HEK293 (cell line): ENCODE results near the gene BLTP3A.

ENCODE experiments used
- CTCF ChIA-PET: fragments of 350-600 bp; formaldehyde crosslinking; extraction: SDS; loops from one replicate; lab custom pipeline; 2021; ENCODE audit warnings: antibody characterized with exemption; lab: Yijun Ruan, JAX
- POLR2A ChIA-PET: fragments of 300-600 bp; formaldehyde crosslinking; extraction: SDS; loops from one replicate; lab custom pipeline; 2020; ENCODE audit warnings: antibody characterized with exemption, inconsistent platforms; lab: Yijun Ruan, JAX
- H3K27ac ChIP-seq: fragments of 200-500 bp; sonication (Bioruptor generic); 2 replicates; pipeline ENCODE4 v1.5.1; 2014; ENCODE audit warnings: low read depth, low read length, control low read depth, inconsistent platforms; ENCODE audit errors: extremely low read depth
- H3K36me3 ChIP-seq, 2 experiments: fragments of 200-500 bp in 1 of 2; sonication (Bioruptor generic) in 1 of 2; 1 replicate in 1 of 2; 2 replicates in 1 of 2; pipeline ENCODE4 v1.5.1; 2014 to 2017; ENCODE audit warnings: inconsistent platforms in 2 of 2, low read length in 2 of 2; ENCODE audit not compliant: control insufficient read depth in 2 of 2, insufficient read depth in 1 of 2
- H3K4me1 ChIP-seq: fragments of 200-500 bp; sonication (Bioruptor generic); 2 replicates; pipeline ENCODE4 v1.5.1; 2014; ENCODE audit warnings: mild to moderate bottlenecking, low read length, inconsistent platforms; ENCODE audit not compliant: control insufficient read depth, insufficient read depth
- H3K4me3 ChIP-seq: 2 replicates; pipeline ENCODE4 v1.5.1; 2011; ENCODE audit warnings: low read depth, mild to moderate bottlenecking, control low read depth, low read length, moderate library complexity
- H3K9me3 ChIP-seq: fragments of 200-500 bp; sonication (Bioruptor generic); 2 replicates; pipeline ENCODE4 v1.5.1; 2014; ENCODE audit warnings: low read depth, low read length, inconsistent platforms; ENCODE audit not compliant: control insufficient read depth, insufficient read depth
- BCL11B ChIP-seq: fragments of 450-650 bp; formaldehyde crosslinking; IDR thresholded peaks from 2 replicates; pipeline ENCODE4 v1.5.1; 2016; ENCODE audit warnings: low read depth, missing biosample characterization, missing genetic modification characterization
- HOXA7 ChIP-seq: sonication (generic); formaldehyde crosslinking; IDR thresholded peaks from 2 replicates; pipeline ENCODE4 v1.8.1; 2022; ENCODE audit warnings: missing genetic modification reagents, borderline replicate concordance
- KLF16 ChIP-seq: fragments of 450-650 bp; formaldehyde crosslinking; IDR thresholded peaks from 2 replicates; pipeline ENCODE4 v1.5.1; 2017; ENCODE audit warnings: missing biosample characterization, missing genetic modification characterization
- RBAK ChIP-seq: fragments of 450-650 bp; formaldehyde crosslinking; IDR thresholded peaks from 2 replicates; pipeline ENCODE4 v1.5.1; 2016; ENCODE audit warnings: missing biosample characterization, missing genetic modification characterization
- TRIM28 ChIP-seq: IDR thresholded peaks from 2 replicates; pipeline ENCODE4 v1.6.1; 2011; ENCODE audit warnings: low read length, control low read depth, borderline replicate concordance
- WT1 ChIP-seq: fragments of 450-650 bp; formaldehyde crosslinking; IDR thresholded peaks from 2 replicates; pipeline ENCODE4 v1.5.1; 2016; ENCODE audit warnings: missing biosample characterization, missing genetic modification characterization
- ZBTB11 ChIP-seq: fragments of 450-650 bp; formaldehyde crosslinking; conservative IDR thresholded peaks from 2 replicates; pipeline ENCODE4 v1.5.1; 2016; ENCODE audit warnings: low read depth, missing biosample characterization, missing genetic modification characterization
- ZBTB49 ChIP-seq: fragments of 450-650 bp; formaldehyde crosslinking; IDR thresholded peaks from 2 replicates; pipeline ENCODE4 v1.5.1; 2016; ENCODE audit warnings: missing biosample characterization, missing genetic modification characterization, low read depth
- ZNF10 ChIP-seq: fragments of 450-650 bp; formaldehyde crosslinking; IDR thresholded peaks from 2 replicates; pipeline ENCODE4 v1.5.1; 2017; ENCODE audit warnings: missing biosample characterization, missing genetic modification characterization
- ZNF16 ChIP-seq: fragments of 450-650 bp; formaldehyde crosslinking; IDR thresholded peaks from 2 replicates; pipeline ENCODE4 v1.5.1; 2016; ENCODE audit warnings: low read depth, missing biosample characterization, missing genetic modification characterization
- ZNF175 ChIP-seq: fragments of 450-650 bp; formaldehyde crosslinking; IDR thresholded peaks from 2 replicates; pipeline ENCODE4 v1.5.1; 2016; ENCODE audit warnings: missing biosample characterization, missing genetic modification characterization
- ZNF19 ChIP-seq: fragments of 450-650 bp; formaldehyde crosslinking; IDR thresholded peaks from 2 replicates; pipeline ENCODE4; 2016; ENCODE audit warnings: missing biosample characterization, missing genetic modification characterization, low read depth
- ZNF274 ChIP-seq, 2 experiments: fragments of 200-500 bp in 1 of 2; fragments of 450-650 bp in 1 of 2; sonication (Bioruptor generic) in 1 of 2; formaldehyde crosslinking in 1 of 2; IDR thresholded peaks; 2 replicates each; pipeline versions ENCODE4 v1.5.1 to v1.6.1; 2014 to 2016; ENCODE audit warnings: borderline replicate concordance in 1 of 2, inconsistent platforms in 1 of 2, low read length in 1 of 2, missing biosample characterization in 1 of 2, missing genetic modification characterization in 1 of 2
- ZNF302 ChIP-seq: fragments of 450-650 bp; formaldehyde crosslinking; IDR thresholded peaks from 2 replicates; pipeline ENCODE4 v1.5.1; 2016; ENCODE audit warnings: missing biosample characterization, missing genetic modification characterization, low read depth
- ZNF324 ChIP-seq: fragments of 450-650 bp; formaldehyde crosslinking; IDR thresholded peaks from 2 replicates; pipeline ENCODE4 v1.5.1; 2016; ENCODE audit warnings: missing biosample characterization, missing genetic modification characterization
- ZNF366 ChIP-seq: fragments of 450-650 bp; formaldehyde crosslinking; conservative IDR thresholded peaks from 2 replicates; pipeline ENCODE4 v1.5.1; 2016; ENCODE audit warnings: missing biosample characterization, missing genetic modification characterization
- ZNF48 ChIP-seq: fragments of 450-650 bp; formaldehyde crosslinking; IDR thresholded peaks from 2 replicates; pipeline ENCODE4 v1.5.1; 2016; ENCODE audit warnings: missing biosample characterization, missing genetic modification characterization
- ZNF585B ChIP-seq: fragments of 450-650 bp; formaldehyde crosslinking; IDR thresholded peaks from 2 replicates; pipeline ENCODE4 v1.5.1; 2016; ENCODE audit warnings: missing biosample characterization, missing genetic modification characterization
- ZNF600 ChIP-seq: fragments of 450-650 bp; formaldehyde crosslinking; IDR thresholded peaks from 2 replicates; pipeline ENCODE4 v1.5.1; 2016; ENCODE audit warnings: missing biosample characterization, missing genetic modification characterization
- ZNF658 ChIP-seq: fragments of 450-650 bp; formaldehyde crosslinking; IDR thresholded peaks from 2 replicates; pipeline ENCODE4; 2016; ENCODE audit warnings: missing biosample characterization, missing genetic modification characterization
- ZNF664 ChIP-seq: fragments of 450-650 bp; formaldehyde crosslinking; IDR thresholded peaks from 2 replicates; pipeline ENCODE4 v1.5.1; 2016; ENCODE audit warnings: missing biosample characterization, missing genetic modification characterization
- ZNF670 ChIP-seq: fragments of 450-650 bp; formaldehyde crosslinking; IDR thresholded peaks from 2 replicates; pipeline ENCODE4 v1.5.1; 2016; ENCODE audit warnings: missing biosample characterization, missing genetic modification characterization, low read depth
- ZNF843 ChIP-seq: fragments of 450-650 bp; formaldehyde crosslinking; IDR thresholded peaks from 2 replicates; pipeline ENCODE4 v1.5.1; 2016; ENCODE audit warnings: missing biosample characterization, missing genetic modification characterization
- ZSCAN30 ChIP-seq: fragments of 450-650 bp; IDR thresholded peaks from 2 replicates; pipeline ENCODE4 v1.5.1; 2018; ENCODE audit warnings: missing biosample characterization, mild to moderate bottlenecking, missing genetic modification characterization, moderate library complexity

The BLTP3A gene

GRCh38 chr6:34771727-34772126, 20.2 kb upstream of the BLTP3A start:
- no peak overlapping the region for H3K4me3 ChIP-seq
- ChIA-PET POLR2A (no interaction called here), CTCF (interaction anchor here (0.6 to 1.4 kb wide), 3 partner anchors 21 to 1818 kb away, joined by 3 to 7 read pairs (median 4); partner anchors contain the start of gene BLTP3A)
- no peaks in the 10 kb centered on the region for H3K4me1 ChIP-seq
- no peaks in the 10 kb centered on the region for H3K9me3 ChIP-seq
- no peak overlapping the region for H3K27ac ChIP-seq
- TF ChIP-seq ZNF664 (tag by site-specific recombination) (no peak), ZNF19 (tag by site-specific recombination) (no peak), KLF16 (tag by site-specific recombination) (no peak), ZNF600 (no peak), TRIM28 (no peak), ZBTB11 (tag by site-specific recombination) (no peak)
- peaks cover 70 to 89% of the 10 kb centered on the region in 2 experiments for H3K36me3 ChIP-seq

DNA sequence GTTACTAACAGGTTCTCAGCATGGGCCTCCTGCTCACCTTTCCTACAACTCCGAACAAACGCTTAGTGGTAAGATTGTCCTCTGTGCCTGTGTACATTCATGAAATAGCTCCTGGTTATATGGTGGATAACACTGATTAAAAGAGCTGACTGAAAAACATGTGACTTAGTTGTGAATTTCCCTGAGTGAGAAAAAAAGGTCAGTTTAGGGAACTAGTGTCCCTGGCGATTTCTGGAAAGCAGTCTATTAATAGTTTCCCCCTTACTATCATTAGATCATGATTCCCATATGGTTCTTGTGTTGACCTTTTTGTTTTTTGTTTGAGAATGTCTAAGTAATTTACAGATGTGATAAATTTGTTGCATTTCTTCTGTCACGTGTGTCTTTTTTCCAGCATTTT, 18.9 kb upstream of the BLTP3A start:
- Histone ChIP-seq H3K4me3 (no peak overlapping the region), H3K4me1 (no peaks in the 10 kb centered on the region), H3K9me3 (no peaks in the 10 kb centered on the region), H3K27ac (no peak overlapping the region), H3K36me3 (peaks cover 58 to 77% of the 10 kb centered on the region in 2 experiments)
- TF ChIP-seq ZNF48 (tag by site-specific recombination) (no peak), ZNF324 (no peak), ZNF843 (tag by site-specific recombination) (no peak), ZNF658 (no peak), ZBTB49 (tag by site-specific recombination) (no peak), ZSCAN30 (tag by site-specific recombination) (no peak), RBAK (tag by site-specific recombination) (no peak), ZNF585B (tag by site-specific recombination) (no peak), ZNF16 (tag by site-specific recombination) (no peak), ZNF366 (tag by site-specific recombination) (no peak), ZNF302 (tag by site-specific recombination) (no peak), ZNF274 (IDR thresholded peaks at IDR 0.05; ENCODE audit: low read length) (no peak), ZNF274 (tag by site-specific recombination; IDR thresholded peaks at IDR 0.05; ENCODE audit: borderline replicate concordance) (no peak), WT1 (tag by site-specific recombination) (no peak), HOXA7 (CRISPR knock-in tag) (no peak), ZNF10 (tag by site-specific recombination) (no peak), ZNF670 (tag by site-specific recombination) (no peak), ZNF175 (tag by site-specific recombination) (no peak), BCL11B (tag by site-specific recombination) (no peak)
- ChIA-PET CTCF (interaction anchor here (0.6 to 1.4 kb wide), 3 partner anchors 19 to 99 kb away, joined by 3 to 5 read pairs (median 4); partner anchors contain the start of gene BLTP3A), POLR2A (interaction anchor here (1.7 kb wide), 1 partner anchor 16 kb away, joined by 5 read pairs; the partner anchor contains the start of gene SNRPC)
